ENCODE results near the gene CRYGN. TPM values are rescaled to one million over a fixed set of nuclear protein-coding genes. Genes with fewer than 3 reads are reported as not detected.

Gene CRYGN
- total RNA-seq, 4 donors from 2014 or later, result not detected

- TF ChIP-seq, protein P1, sequence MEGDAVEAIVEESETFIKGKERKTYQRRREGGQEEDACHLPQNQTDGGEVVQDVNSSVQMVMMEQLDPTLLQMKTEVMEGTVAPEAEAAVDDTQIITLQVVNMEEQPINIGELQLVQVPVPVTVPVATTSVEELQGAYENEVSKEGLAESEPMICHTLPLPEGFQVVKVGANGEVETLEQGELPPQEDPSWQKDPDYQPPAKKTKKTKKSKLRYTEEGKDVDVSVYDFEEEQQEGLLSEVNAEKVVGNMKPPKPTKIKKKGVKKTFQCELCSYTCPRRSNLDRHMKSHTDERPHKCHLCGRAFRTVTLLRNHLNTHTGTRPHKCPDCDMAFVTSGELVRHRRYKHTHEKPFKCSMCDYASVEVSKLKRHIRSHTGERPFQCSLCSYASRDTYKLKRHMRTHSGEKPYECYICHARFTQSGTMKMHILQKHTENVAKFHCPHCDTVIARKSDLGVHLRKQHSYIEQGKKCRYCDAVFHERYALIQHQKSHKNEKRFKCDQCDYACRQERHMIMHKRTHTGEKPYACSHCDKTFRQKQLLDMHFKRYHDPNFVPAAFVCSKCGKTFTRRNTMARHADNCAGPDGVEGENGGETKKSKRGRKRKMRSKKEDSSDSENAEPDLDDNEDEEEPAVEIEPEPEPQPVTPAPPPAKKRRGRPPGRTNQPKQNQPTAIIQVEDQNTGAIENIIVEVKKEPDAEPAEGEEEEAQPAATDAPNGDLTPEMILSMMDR (IDR thresholded peaks at IDR 0.05), result no peak
- no peak for TF ChIP-seq POLR2A (IDR thresholded peaks at IDR 0.05)
- no peak for DNase-seq (ENCODE audit: low spot score in 2 of 2)
- intact Hi-C loops (cut with DNase I; ENCODE audit: low total_unique reads), result no loop called here
- WGBS, 2 donors, result 73 to 80% methylated on average over 31 of the region's 31 CpGs
- no peak overlapping the region for H3K4me3 ChIP-seq (ENCODE audit: low read depth, poor library complexity, severe bottlenecking)
Measured at GRCh38 chr7:151393031-151393977, 46.6 kb downstream of the CRYGN start.

DNA sequence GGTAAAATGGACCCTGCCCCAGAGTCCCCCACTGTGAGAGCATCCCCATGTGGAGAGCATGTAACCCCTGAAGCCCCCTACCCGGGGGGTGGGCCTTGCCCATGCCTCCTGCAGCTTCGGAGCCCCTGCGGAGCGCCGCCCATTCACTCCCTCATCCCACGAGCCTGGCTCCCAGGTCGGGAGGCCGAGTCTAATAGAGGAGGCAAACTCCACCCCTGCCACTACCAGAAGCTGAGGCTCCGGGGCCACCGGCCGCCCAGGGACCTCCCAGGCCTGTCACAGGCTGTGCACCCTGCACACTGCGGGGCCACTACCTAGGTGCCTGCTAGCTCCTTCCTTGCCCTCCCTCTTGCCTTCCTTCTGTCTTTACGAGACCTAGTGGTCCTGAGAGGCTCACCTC lies 47.5 kb downstream of the CRYGN start:
- intact Hi-C loops (cut with DNase I; ENCODE audit: low total_unique reads), result no loop called here
- DNase-seq (ENCODE audit: low spot score in 2 of 2), result no peak
- no peak for TF ChIP-seq POLR2A (IDR thresholded peaks at IDR 0.05)
- TF ChIP-seq, protein P1 (IDR thresholded peaks at IDR 0.05), result no peak
- no peak overlapping the region for H3K4me3 ChIP-seq (ENCODE audit: low read depth, poor library complexity, severe bottlenecking)
- 85 to 87% methylated on average over 5 to 13 of the region's 13 CpGs for WGBS, 2 donors

GRCh38 chr7:151392002-151392401 lies 47.9 kb downstream of the CRYGN start:
- WGBS, 2 donors, result 89 to 91% methylated on average over 8 of the region's 8 CpGs
- no peak overlapping the region for H3K4me3 ChIP-seq (ENCODE audit: low read depth, poor library complexity, severe bottlenecking)
- no peak for DNase-seq (ENCODE audit: low spot score in 2 of 2)
- intact Hi-C loops (cut with DNase I; ENCODE audit: low total_unique reads), result no loop called here
- TF ChIP-seq, protein P1 (IDR thresholded peaks at IDR 0.05), result no peak
- TF ChIP-seq POLR2A (IDR thresholded peaks at IDR 0.05), result no peak

- TF ChIP-seq POLR2A (IDR thresholded peaks at IDR 0.05), result no peak
- TF ChIP-seq, protein P1 (IDR thresholded peaks at IDR 0.05), result no peak
- intact Hi-C loops (cut with DNase I; ENCODE audit: low total_unique reads), result no loop called here
- 91 to 94% methylated on average over 9 of the region's 9 CpGs for WGBS, 2 donors
- no peak for DNase-seq (ENCODE audit: low spot score in 2 of 2)
- no peak overlapping the region for H3K4me3 ChIP-seq (ENCODE audit: low read depth, poor library complexity, severe bottlenecking)
Measured at GRCh38 chr7:151391358-151391730, 48.6 kb downstream of the CRYGN start.

DNA sequence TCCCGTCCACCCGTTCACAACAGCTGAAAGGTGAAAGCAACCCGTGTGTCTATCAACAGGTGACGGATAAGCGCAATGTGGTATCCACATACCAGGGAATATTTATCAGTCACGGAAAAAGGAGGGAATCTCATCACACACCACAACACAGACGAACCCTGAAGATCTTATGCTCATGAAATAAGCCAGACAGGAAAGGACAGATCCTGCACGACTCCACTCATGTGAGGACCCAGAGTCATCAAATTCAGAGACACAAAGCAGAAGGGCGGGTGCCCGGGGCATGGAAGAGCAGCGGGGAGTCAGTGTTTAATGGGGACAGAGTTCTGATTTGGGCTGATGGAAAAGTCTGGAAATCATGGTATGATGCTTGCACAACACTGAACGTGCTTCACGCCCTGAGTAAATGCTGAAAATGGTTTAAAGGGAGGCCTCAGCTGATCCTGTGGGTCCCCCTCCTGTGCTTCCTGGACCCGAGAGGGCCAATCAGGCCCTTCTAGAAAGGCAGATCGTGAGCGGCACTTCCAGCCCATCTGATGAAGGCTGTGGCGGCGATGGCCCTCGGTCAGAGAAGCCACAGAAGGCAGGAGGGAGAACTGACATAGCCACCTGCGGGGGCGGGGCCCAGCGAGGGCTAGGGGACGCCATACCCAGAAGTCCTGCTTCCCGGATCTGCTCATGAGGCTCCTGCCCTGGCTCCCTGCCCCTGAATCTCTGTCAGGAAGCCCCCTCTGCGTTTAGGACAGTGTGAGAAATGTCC lies 49.2 kb downstream of the CRYGN start:
- 82 to 86% methylated on average over 25 of the region's 25 CpGs for WGBS, 2 donors
- H3K4me3 ChIP-seq (ENCODE audit: low read depth, poor library complexity, severe bottlenecking), result no peak overlapping the region
- TF ChIP-seq POLR2A (IDR thresholded peaks at IDR 0.05), result no peak
- TF ChIP-seq, protein P1 (IDR thresholded peaks at IDR 0.05), result no peak
- intact Hi-C loops (cut with DNase I; ENCODE audit: low total_unique reads), result no loop called here
- DNase-seq (ENCODE audit: low spot score in 2 of 2), result no peak
